HEK293T (cell line): Measurements from ENCODE around the gene JAK1.

Experiments
- CTCF ChIA-PET: fragments of 350-600 bp; formaldehyde crosslinking; extraction: SDS; loops from one replicate; lab custom pipeline; 2021; ENCODE audit warnings: antibody characterized with exemption, inconsistent platforms; lab: Yijun Ruan, JAX
- POLR2A ChIA-PET: fragments of 350-600 bp; formaldehyde crosslinking; extraction: SDS; loops from one replicate; lab custom pipeline; 2020; ENCODE audit warnings: antibody characterized with exemption, inconsistent platforms; lab: Yijun Ruan, JAX
- DNase-seq: peaks from one replicate; pipeline ENCODE4 v3.0.0; 2012; ENCODE audit warnings: mixed read lengths; ENCODE audit errors: extremely low spot score
- ARNT ChIP-seq: fragments of 450-650 bp; IDR thresholded peaks from 2 replicates; pipeline ENCODE4 v1.6.1; 2017; ENCODE audit warnings: mild to moderate bottlenecking
- BHLHE40 ChIP-seq: fragments of 450-650 bp; IDR thresholded peaks from 2 replicates; pipeline ENCODE4 v1.6.1; 2016; ENCODE audit warnings: mild to moderate bottlenecking, moderate library complexity, borderline replicate concordance
- CTBP1 ChIP-seq: fragments of 450-650 bp; IDR thresholded peaks from 2 replicates; pipeline ENCODE4 v1.6.1; 2016; ENCODE audit warnings: borderline replicate concordance
- ELF4 ChIP-seq: fragments of 450-650 bp; IDR thresholded peaks from 2 replicates; pipeline ENCODE4 v1.6.1; 2017; ENCODE audit warnings: antibody characterized with exemption
- FOXA1 ChIP-seq: fragments of 450-650 bp; IDR thresholded peaks from 2 replicates; pipeline ENCODE4 v1.6.1; 2016; ENCODE audit warnings: mild to moderate bottlenecking
- FOXK2 ChIP-seq: fragments of 450-650 bp; IDR thresholded peaks from 2 replicates; pipeline ENCODE4 v1.6.1; 2016; ENCODE audit warnings: mild to moderate bottlenecking
- FOXM1 ChIP-seq: fragments of 450-650 bp; IDR thresholded peaks from 2 replicates; pipeline ENCODE4 v1.6.1; 2017; ENCODE audit warnings: mild to moderate bottlenecking, borderline replicate concordance
- HDGF ChIP-seq: fragments of 450-650 bp; IDR thresholded peaks from 2 replicates; pipeline ENCODE4 v1.6.1; 2017; ENCODE audit warnings: antibody characterized with exemption, borderline replicate concordance
- L3MBTL2 ChIP-seq: fragments of 450-650 bp; conservative IDR thresholded peaks from 2 replicates; pipeline ENCODE4 v1.6.1; 2016; ENCODE audit warnings: mild to moderate bottlenecking
- LEF1 ChIP-seq: fragments of 450-650 bp; IDR thresholded peaks from 2 replicates; pipeline ENCODE4 v1.6.1; 2017; ENCODE audit warnings: mild to moderate bottlenecking, borderline replicate concordance
- NFRKB ChIP-seq: fragments of 450-650 bp; IDR thresholded peaks from 2 replicates; pipeline ENCODE4 v1.6.1; 2016; ENCODE audit warnings: mild to moderate bottlenecking, moderate library complexity
- SP1 ChIP-seq: fragments of 450-650 bp; IDR thresholded peaks from 2 replicates; pipeline ENCODE4 v1.6.1; 2017
- SUZ12 ChIP-seq: fragments of 450-650 bp; IDR thresholded peaks from 2 replicates; pipeline ENCODE4 v1.6.1; 2016; ENCODE audit warnings: mild to moderate bottlenecking
- TARDBP ChIP-seq: fragments of 450-650 bp; IDR thresholded peaks from 2 replicates; pipeline ENCODE4 v1.6.1; 2016
- ZNF384 ChIP-seq: fragments of 450-650 bp; IDR thresholded peaks from 2 replicates; pipeline ENCODE4 v1.6.1; 2016
- TF ChIP-seq, protein P1 (sequence below): fragments of 450-650 bp; IDR thresholded peaks from 2 replicates; pipeline ENCODE4 v1.6.1; 2016

Gene JAK1

DNA sequence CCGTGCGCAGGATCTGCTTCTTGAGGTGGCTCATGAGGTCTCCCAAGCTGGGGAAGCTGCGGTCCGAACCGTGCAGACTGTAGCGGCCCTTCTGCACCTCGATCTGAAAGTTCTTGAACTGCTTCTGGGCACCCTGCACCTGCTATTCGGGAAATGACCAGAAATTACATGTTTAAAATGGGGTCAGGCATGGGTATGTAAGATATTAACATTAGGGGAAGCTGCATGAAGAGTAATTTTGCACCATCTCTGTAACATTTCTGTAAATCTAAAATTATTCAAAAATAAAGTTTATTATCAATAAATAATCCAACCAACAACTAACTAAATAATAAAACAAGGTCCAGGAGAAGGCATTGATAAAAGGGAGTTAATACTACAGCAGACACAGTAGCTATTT, 110.8 kb downstream of the JAK1 start:
- CTCF ChIA-PET = no interaction called here
- DNase-seq = no peak
- POLR2A ChIA-PET = no interaction called here
- no peak for TF ChIP-seq FOXK2
- TF ChIP-seq BHLHE40 = no peak
- TF ChIP-seq CTBP1 = no peak
- TF ChIP-seq, protein P1, sequence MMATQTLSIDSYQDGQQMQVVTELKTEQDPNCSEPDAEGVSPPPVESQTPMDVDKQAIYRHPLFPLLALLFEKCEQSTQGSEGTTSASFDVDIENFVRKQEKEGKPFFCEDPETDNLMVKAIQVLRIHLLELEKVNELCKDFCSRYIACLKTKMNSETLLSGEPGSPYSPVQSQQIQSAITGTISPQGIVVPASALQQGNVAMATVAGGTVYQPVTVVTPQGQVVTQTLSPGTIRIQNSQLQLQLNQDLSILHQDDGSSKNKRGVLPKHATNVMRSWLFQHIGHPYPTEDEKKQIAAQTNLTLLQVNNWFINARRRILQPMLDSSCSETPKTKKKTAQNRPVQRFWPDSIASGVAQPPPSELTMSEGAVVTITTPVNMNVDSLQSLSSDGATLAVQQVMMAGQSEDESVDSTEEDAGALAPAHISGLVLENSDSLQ = no peak
- TF ChIP-seq L3MBTL2 = no peak
- no peak for TF ChIP-seq TARDBP
- TF ChIP-seq ELF4 = no peak
- TF ChIP-seq FOXM1 = no peak
- no peak for TF ChIP-seq HDGF
- no peak for TF ChIP-seq ARNT
- no peak for TF ChIP-seq FOXA1
- TF ChIP-seq NFRKB = no peak

GRCh38 chr1:64854674-64855073, 111.7 kb downstream of the JAK1 start:
- ChIA-PET POLR2A (no interaction called here), CTCF (no interaction called here)
- no peak for DNase-seq
- TF ChIP-seq, protein P1 = no peak
- TF ChIP-seq ELF4 (no peak), SUZ12 (no peak), SP1 (no peak), FOXM1 (no peak), LEF1 (no peak), CTBP1 (no peak), L3MBTL2 (no peak), FOXA1 (no peak), FOXK2 (no peak), TARDBP (no peak), NFRKB (no peak), BHLHE40 (no peak), ZNF384 (no peak), HDGF (no peak), ARNT (no peak)

- ChIA-PET POLR2A (no interaction called here), CTCF (no interaction called here)
- TF ChIP-seq BHLHE40 (no peak), CTBP1 (no peak), ELF4 (no peak), FOXK2 (no peak), LEF1 (no peak), L3MBTL2 (no peak), FOXM1 (no peak), TARDBP (no peak), ZNF384 (no peak)
- DNase-seq = no peak
These were observed 114.7 kb downstream of the JAK1 start for GRCh38 chr1:64851664-64852063.

- POLR2A ChIA-PET = no interaction called here
- no peak for DNase-seq
- CTCF ChIA-PET = interaction anchor here (0.6 kb wide), 1 partner anchor 171 kb away, joined by 3 read pairs; no protein-coding TSS in a partner anchor
- TF ChIP-seq ARNT (no peak), BHLHE40 (no peak), FOXA1 (no peak), LEF1 (no peak), FOXK2 (no peak), FOXM1 (no peak), ZNF384 (no peak), L3MBTL2 (no peak), ELF4 (no peak), CTBP1 (no peak), SUZ12 (no peak), SP1 (no peak), HDGF (no peak), NFRKB (no peak), TARDBP (no peak)
- TF ChIP-seq, protein P1 = no peak
These were observed 115.5 kb downstream of the JAK1 start for GRCh38 chr1:64850846-64851245.

DNA sequence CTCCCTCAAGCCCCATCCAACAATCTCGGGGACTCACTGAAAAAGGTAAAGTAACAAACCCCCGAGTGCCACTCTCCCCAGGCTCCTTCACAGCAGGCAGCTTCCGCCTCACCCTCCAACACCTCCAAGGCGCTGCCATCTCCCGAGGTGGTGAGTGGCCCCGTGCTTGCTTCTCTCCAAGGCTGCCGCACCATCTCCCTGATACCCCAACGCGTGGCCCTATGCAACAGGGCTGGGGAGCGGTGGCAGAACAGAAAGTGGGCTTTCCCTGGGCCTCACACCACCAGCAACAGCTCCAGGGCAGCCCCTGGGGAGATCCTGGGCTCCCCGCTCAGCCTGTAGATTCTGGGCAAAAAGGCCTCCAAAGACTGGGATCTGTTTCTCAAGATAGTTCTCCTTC, 116.4 kb downstream of the JAK1 start:
- TF ChIP-seq SP1 = no peak
- no peak for TF ChIP-seq LEF1
- TF ChIP-seq, protein P1 = no peak
- no peak for TF ChIP-seq CTBP1
- TF ChIP-seq SUZ12 = no peak
- TF ChIP-seq ZNF384 = no peak
- TF ChIP-seq FOXM1 = no peak
- no peak for TF ChIP-seq NFRKB
- TF ChIP-seq ARNT = no peak
- TF ChIP-seq ELF4 = no peak
- POLR2A ChIA-PET = no interaction called here
- CTCF ChIA-PET = no interaction called here
- DNase-seq = no peak

DNA sequence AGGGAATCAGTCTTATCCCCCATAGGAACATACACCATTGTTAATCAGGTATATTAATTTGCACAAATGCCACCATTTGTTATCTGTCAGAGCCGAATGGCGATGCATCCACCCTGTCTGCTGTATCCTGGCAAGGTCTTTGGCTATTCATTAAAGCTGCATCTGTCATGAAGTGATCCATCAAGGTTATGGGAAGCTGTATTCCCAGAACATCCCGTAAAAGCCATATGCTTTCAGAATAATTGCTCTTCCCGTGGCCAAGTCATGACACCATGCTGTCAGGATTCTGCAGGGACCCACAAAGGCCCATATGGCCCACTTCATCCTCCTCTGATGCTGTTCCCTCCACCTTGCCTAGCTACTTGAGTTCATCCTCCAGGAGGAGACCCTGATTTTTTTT, 117.5 kb downstream of the JAK1 start:
- ChIA-PET CTCF (no interaction called here), POLR2A (no interaction called here)
- no peak for DNase-seq
- TF ChIP-seq SUZ12 (no peak), BHLHE40 (no peak), SP1 (no peak), TARDBP (no peak), ZNF384 (no peak), NFRKB (no peak), ARNT (no peak), FOXK2 (no peak), CTBP1 (no peak), FOXA1 (no peak), LEF1 (no peak), ELF4 (no peak), FOXM1 (no peak), HDGF (no peak), L3MBTL2 (no peak)
- TF ChIP-seq, protein P1 = no peak
